PFSK-1 (cell line): ENCODE results near the gene ISYNA1.
A peak's percentile ranks its signal among the peaks of the same experiment; 100 is the strongest.

ENCODE experiments used
- FOXP2 ChIP-seq: optimal IDR thresholded peaks from 2 replicates; pipeline ENCODE3; 2011; ENCODE audit warnings: borderline replicate concordance, control low read depth, inconsistent platforms; ENCODE audit not compliant: insufficient read depth; ENCODE audit errors: extremely low read length, extremely low read depth
- POLR2AphosphoS5 ChIP-seq: IDR thresholded peaks from 2 replicates; pipeline ENCODE4 v1.6.1; 2012; ENCODE audit warnings: low read depth, mild to moderate bottlenecking, control low read depth, low read length, moderate library complexity
- REST ChIP-seq, 2 experiments: IDR thresholded peaks; 2 replicates each; pipeline versions ENCODE4 v1.6.1 to v1.8.0; 2011 to 2012; ENCODE audit warnings: low read depth in 2 of 2, low read length in 2 of 2, control low read depth in 1 of 2, inconsistent platforms in 1 of 2, mild to moderate bottlenecking in 1 of 2, moderate library complexity in 1 of 2; ENCODE audit not compliant: insufficient read depth in 1 of 2
- SIN3A ChIP-seq: IDR thresholded peaks from 2 replicates; pipeline ENCODE4 v1.6.1; 2012; ENCODE audit warnings: mild to moderate bottlenecking, low read length, moderate library complexity, borderline replicate concordance; ENCODE audit not compliant: insufficient read depth
- TAF1 ChIP-seq: IDR thresholded peaks from 2 replicates; pipeline ENCODE4 v1.6.1; 2012; ENCODE audit warnings: low read length, control low read depth, borderline replicate concordance; ENCODE audit not compliant: insufficient read depth

The ISYNA1 gene

GRCh38 chr19:18481505-18482222 is 43.7 kb upstream of the ISYNA1 start:
- TF ChIP-seq POLR2AphosphoS5 (no peak), REST (IDR thresholded peaks at IDR 0.05; ENCODE audit: insufficient read depth in 1 of 2, low read depth in 2 of 2, low read length in 2 of 2) (no peak), TAF1 (no peak), FOXP2 (no peak), SIN3A (no peak)

GRCh38 chr19:18480006-18480691 is 42.2 kb upstream of the ISYNA1 start:
- TF ChIP-seq FOXP2, result no peak

DNA sequence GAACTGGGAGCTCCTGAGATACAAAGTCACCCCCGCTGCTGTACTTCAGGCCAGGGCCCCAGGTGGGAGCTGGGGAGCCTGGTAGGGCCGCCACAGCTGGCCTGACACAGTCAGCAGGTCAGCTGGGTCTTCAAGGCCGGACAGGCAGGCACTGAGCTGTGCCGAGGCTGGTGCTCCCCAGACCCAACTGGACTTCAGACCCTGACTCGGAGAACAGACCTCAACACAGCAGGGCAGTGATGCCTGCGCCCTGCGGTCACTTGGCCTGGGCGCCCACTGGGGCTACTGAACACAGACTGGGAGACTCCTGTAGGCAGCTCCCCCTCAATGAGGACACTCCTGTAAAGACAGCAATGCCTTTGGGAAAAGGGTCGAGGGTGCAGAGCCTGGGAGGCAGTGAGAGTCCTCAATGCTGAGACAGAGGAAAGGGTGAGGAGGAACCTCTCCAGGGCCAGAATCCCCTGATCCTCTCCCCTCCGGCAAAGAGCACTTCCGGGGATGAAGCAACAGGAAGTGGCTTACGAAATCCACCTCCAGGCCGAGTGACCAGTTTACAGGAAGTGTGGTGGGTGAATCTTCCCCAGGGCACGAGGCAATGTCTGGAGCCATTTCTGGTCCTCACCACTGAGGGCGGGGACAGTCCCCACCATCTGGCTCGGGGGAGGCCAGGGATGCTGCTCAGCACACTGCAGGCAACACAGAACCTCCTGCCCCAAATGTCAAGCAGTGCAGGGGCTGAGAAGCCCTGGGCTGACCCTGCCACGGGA is 40.8 kb upstream of the ISYNA1 start:
- TF ChIP-seq REST (IDR thresholded peaks at IDR 0.05; ENCODE audit: insufficient read depth in 1 of 2, low read depth in 2 of 2, low read length in 2 of 2) (no peak; a peak in 1 of 4 replicates), TAF1 (no peak), FOXP2 (peak; percentile 95)

GRCh38 chr19:18477974-18478373 is 40.0 kb upstream of the ISYNA1 start:
- no peak for TF ChIP-seq REST (IDR thresholded peaks at IDR 0.05; ENCODE audit: insufficient read depth in 1 of 2, low read depth in 2 of 2, low read length in 2 of 2)
- TF ChIP-seq SIN3A, result no peak
- no peak for TF ChIP-seq FOXP2
- no peak for TF ChIP-seq TAF1
- no peak for TF ChIP-seq POLR2AphosphoS5

- TF ChIP-seq FOXP2, result no peak
- TF ChIP-seq TAF1, result no peak
- no peak for TF ChIP-seq POLR2AphosphoS5
- no peak for TF ChIP-seq REST (IDR thresholded peaks at IDR 0.05; ENCODE audit: insufficient read depth in 1 of 2, low read depth in 2 of 2, low read length in 2 of 2)
- no peak for TF ChIP-seq SIN3A
Measured at GRCh38 chr19:18477042-18477779, 39.3 kb upstream of the ISYNA1 start.
